ENCODE measurements around the gene SF1.

Gene SF1

DNA sequence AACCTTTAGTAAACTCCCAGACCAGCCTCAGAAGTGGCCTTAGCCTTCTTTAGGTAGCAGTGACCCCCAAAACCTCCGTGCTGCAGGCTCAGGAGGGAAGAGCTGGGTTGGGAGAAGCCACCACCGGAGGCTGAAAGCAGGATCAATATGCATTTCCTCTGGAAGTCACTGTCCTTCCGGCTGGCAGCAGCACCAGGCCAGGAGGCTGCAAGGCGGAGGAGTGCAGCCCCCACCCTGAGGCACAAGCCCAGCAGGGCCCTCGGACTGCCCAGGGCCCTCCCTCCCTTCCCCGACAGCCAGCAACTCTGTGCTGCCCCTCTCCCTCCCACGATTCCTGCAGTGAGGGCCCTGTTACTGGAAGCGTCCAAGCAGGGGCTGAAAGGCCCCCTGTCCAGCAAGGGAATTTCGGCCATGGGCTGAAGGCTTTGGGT, 52.1 kb downstream of the SF1 start:
- no peak for DNase-seq (ENCODE audit: low read depth)

DNA sequence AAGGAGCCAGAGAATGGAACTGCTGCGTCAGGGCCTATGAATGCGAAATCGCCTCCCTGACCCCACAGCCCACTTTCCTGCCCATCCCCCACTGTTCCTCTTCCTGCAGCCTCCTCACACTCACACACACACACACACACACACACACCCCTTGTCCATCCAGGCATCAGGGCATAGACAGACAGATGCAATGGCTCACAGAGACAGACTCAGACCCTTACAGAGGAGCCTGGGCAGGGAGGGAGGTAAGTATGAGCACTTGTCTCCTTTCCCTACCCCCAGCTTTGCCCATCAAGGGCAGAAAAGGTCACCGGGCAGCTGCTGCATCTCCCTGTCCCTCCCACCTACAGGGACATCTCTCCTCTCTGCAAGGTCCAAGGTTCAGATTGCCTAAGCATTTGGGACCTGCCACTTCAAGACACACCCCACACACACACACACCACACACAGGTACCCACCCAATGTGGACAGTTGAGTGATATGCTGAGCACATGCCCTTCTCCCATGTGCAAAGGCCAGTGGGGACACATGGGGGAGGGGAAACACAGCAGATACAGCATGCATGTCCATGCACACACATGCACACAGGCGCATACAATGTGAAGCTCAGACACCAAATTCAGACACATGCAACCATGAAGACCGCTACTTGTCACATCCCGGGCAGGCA, 53.3 kb downstream of the SF1 start:
- TF ChIP-seq, protein P1, sequence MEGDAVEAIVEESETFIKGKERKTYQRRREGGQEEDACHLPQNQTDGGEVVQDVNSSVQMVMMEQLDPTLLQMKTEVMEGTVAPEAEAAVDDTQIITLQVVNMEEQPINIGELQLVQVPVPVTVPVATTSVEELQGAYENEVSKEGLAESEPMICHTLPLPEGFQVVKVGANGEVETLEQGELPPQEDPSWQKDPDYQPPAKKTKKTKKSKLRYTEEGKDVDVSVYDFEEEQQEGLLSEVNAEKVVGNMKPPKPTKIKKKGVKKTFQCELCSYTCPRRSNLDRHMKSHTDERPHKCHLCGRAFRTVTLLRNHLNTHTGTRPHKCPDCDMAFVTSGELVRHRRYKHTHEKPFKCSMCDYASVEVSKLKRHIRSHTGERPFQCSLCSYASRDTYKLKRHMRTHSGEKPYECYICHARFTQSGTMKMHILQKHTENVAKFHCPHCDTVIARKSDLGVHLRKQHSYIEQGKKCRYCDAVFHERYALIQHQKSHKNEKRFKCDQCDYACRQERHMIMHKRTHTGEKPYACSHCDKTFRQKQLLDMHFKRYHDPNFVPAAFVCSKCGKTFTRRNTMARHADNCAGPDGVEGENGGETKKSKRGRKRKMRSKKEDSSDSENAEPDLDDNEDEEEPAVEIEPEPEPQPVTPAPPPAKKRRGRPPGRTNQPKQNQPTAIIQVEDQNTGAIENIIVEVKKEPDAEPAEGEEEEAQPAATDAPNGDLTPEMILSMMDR (conservative IDR thresholded peaks at IDR 0.05; ENCODE audit: low read depth, low read length): no peak
- no peak overlapping the region for H3K4me3 ChIP-seq (ENCODE audit: low read depth, low read length)
- DNase-seq (ENCODE audit: low read depth): no peak

More for the DNA sequence above, 52.1 kb downstream of the SF1 start:
- no peak overlapping the region for H3K4me3 ChIP-seq (ENCODE audit: low read depth, low read length)
- TF ChIP-seq, protein P1 (conservative IDR thresholded peaks at IDR 0.05; ENCODE audit: low read depth, low read length): no peak

DNA sequence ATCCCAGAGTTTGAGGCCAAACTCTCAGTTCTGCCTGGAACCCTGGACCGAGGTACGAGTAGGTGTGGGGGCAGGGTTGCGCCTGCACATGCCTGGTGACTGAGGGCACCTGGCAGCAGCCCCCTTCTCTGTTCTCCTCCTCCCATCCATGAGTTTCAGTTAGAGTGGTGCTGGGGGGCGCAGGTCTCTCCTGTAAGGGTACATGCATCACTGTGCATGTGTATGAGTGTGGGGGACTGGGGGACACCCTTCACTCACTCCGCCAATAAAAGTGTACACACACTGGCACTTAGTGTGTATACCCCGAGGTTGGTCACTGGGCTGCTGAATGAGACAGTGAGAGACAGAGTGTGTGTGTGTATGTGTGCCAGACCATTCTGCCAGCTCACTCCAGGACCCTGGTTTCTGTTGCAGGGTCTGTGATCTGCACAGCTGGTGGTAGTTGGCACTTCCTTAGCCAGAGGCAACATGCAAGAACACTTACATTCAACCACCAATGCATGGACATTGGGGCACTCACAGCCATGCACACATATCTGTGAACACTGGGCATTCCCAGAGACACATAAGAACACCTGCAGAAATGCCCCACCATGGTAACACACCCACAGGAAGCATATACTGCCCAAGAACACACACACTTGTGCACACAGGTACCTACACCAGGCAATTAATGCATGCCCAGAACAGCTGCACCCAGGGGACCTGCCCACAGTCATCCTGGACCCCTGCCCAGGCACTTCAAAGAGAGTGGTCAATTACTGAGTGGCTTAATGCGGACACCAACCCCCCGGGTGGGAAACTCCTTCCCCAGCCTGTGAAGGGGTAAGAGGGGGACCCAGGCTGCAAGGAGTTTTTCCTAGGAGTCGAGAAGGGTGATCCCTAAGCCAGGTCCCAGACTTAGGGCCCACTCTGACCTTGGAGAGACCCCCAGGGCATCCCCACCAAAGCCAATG, 54.2 kb downstream of the SF1 start:
- DNase-seq (ENCODE audit: low read depth): no peak
- TF ChIP-seq, protein P1 (conservative IDR thresholded peaks at IDR 0.05; ENCODE audit: low read depth, low read length): no peak
- no peak overlapping the region for H3K4me3 ChIP-seq (ENCODE audit: low read depth, low read length)

DNA sequence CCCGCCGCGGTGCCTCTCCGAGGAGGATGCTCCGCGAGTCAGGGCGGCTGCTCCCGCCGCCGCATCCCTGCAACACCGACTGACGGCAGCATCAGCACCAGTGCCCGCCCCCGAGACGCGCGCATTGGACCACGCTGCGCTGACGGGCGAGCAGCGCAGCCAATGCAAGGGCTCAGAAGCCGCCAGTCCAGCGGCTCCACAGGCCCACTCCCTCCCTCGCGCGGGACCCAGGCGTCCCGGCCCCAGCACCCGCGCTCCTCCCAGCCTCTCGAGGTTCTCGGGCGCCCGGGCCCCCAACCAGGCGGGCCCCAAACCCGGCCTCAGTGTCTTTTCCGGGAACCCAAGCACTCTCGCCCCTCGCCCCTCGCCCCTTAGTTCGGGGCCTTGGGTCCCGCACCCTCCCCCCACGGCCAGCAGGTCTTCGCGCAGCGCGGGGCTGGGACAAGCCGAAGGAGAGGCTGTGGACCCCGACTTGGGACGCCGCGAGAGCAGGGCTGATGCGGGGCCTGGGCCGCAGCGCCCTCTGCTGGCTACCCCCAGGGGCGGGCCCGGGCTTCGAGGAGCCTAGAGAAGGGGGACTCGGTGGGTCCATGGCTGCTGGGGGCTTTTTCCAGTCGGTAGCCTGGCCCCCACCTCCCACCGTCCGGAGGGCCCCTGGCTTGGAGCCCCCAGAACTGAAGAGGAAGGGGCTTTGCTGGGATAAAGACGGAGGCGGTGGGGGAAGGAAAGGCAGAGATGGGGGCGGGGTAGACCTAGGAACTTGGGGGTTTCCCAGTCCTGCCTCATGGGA, 55.0 kb downstream of the SF1 start, which contains the start of gene NRXN2:
Gene NRXN2 (minus strand): TSS at position 81 of the 790 bp plus-strand sequence. CDS start 9,498 bp downstream, outside the sequence.
- peak within 1 kb of the TSS; percentile 62 for H3K4me3 ChIP-seq (ENCODE audit: low read depth, low read length)
- TF ChIP-seq, protein P1 (conservative IDR thresholded peaks at IDR 0.05; ENCODE audit: low read depth, low read length): peak; percentile 86
- peak; percentile 80 for DNase-seq (ENCODE audit: low read depth)

DNA sequence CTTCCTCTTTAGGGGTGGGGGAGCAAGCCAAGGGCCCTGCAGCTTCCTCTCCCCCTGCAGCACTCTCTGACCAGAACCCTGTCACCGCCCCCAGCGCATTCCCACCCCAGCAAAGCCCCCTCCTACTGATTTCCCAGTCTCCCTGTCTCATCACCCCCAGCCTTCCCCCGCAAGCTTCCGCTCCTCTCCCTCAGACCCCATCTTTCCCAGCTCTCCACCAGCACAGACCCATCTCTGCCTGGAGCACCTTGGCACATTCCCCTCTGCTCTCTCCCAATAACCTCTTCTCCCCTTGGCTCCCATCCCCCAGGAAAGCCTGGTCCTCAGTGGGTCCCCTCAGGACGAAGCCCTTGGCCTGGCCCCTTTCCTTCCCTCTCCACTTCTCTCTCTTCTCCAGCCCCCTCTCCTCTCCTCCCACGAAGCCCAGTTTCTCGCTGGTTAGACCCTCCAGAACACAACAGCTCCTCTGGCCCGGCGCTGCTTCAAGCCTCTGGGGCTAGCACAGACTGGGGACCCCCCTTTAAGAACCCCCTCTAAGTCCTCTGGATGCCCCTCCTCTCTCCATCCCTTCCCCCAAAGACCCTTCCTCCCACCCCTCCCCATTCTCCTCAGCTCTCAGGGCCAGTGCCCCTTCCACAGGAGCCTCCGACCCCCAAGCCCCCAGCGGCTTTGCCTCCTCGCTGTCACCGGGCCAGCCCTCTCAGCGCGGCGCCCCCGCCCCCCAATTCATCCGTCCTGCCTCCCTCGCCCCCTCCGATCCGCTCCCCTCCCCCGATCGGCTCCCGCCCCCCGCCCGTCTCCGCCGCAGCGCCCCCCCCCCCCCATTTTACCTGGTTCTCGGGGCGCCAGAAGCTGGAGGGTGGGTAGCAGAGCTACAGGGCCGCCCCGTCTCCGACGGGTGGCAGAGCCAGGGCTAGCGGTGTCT, 55.9 kb downstream of the SF1 start:
- no peak for DNase-seq (ENCODE audit: low read depth)
- no peak overlapping the region for H3K4me3 ChIP-seq (ENCODE audit: low read depth, low read length)
- TF ChIP-seq, protein P1 (conservative IDR thresholded peaks at IDR 0.05; ENCODE audit: low read depth, low read length): no peak

DNA sequence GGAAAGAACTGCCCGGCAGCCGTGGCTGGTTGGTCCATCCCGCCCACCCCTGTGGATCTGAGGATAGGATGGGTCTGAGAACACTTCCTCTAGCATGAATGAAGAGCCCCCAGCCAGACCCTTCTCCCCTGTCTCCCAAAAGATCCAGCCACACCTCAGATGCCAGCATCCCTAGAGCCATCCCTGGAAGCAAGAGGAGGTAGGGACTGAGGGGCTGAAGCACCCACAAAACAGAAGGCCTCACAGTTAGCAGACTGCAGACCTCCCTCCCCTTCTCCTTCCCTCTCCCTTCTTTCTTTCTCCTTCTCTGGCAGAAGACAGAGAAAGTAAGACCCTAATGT, 57.0 kb downstream of the SF1 start:
- DNase-seq (ENCODE audit: low read depth): no peak
- TF ChIP-seq, protein P1 (conservative IDR thresholded peaks at IDR 0.05; ENCODE audit: low read depth, low read length): no peak
- H3K4me3 ChIP-seq (ENCODE audit: low read depth, low read length): no peak overlapping the region
